ENCODE data around the gene PDGFB.

The PDGFB gene

GRCh38 chr22:39254122-39254521, 9.3 kb upstream of the PDGFB start:
- DNase-seq (ENCODE audit: low spot score) = no peak

GRCh38 chr22:39253435-39254070, 8.8 kb upstream of the PDGFB start:
- peak; percentile 66 for DNase-seq (ENCODE audit: low spot score)

- DNase-seq (ENCODE audit: low spot score) = no peak
Observed at GRCh38 chr22:39252461-39253434, 8.0 kb upstream of the PDGFB start.

GRCh38 chr22:39251762-39252460, 7.1 kb upstream of the PDGFB start:
- DNase-seq (ENCODE audit: low spot score) = no peak

GRCh38 chr22:39250838-39251237, 6.1 kb upstream of the PDGFB start:
- no peak for DNase-seq (ENCODE audit: low spot score)

- DNase-seq (ENCODE audit: low spot score) = no peak
Observed at GRCh38 chr22:39250131-39250530, 5.3 kb upstream of the PDGFB start.

GRCh38 chr22:39249086-39249704, 4.4 kb upstream of the PDGFB start:
- no peak for DNase-seq (ENCODE audit: low spot score)

- no peak for DNase-seq (ENCODE audit: low spot score)
Observed at GRCh38 chr22:39248254-39248653, 3.5 kb upstream of the PDGFB start.

- DNase-seq (ENCODE audit: low spot score) = no peak
Observed at GRCh38 chr22:39247361-39247760, 2.6 kb upstream of the PDGFB start.

- DNase-seq (ENCODE audit: low spot score) = no peak
Observed at GRCh38 chr22:39246690-39247332, 2.0 kb upstream of the PDGFB start.

- no peak for DNase-seq (ENCODE audit: low spot score)
Observed at GRCh38 chr22:39246217-39246616, 1.4 kb upstream of the PDGFB start.

- DNase-seq (ENCODE audit: low spot score) = no peak
Observed at GRCh38 chr22:39245130-39246039, 603 bp upstream of the PDGFB start.

GRCh38 chr22:39244136-39244495, 666 bp downstream of the PDGFB start:
- no peak for DNase-seq (ENCODE audit: low spot score)

- DNase-seq (ENCODE audit: low spot score) = no peak
Observed at GRCh38 chr22:39243439-39244135, 1.2 kb downstream of the PDGFB start.

GRCh38 chr22:39242595-39243438, 2.0 kb downstream of the PDGFB start:
- DNase-seq (ENCODE audit: low spot score) = no peak

- no peak for DNase-seq (ENCODE audit: low spot score)
Observed at GRCh38 chr22:39241794-39242594, 2.8 kb downstream of the PDGFB start.

- no peak for DNase-seq (ENCODE audit: low spot score)
Observed at GRCh38 chr22:39240831-39241793, 3.7 kb downstream of the PDGFB start.
